AG20443 (cell line): Measurements from ENCODE around the gene CLTB.

Experiments
- DNase-seq: peaks from one replicate; pipeline ENCODE4 v3.0.0; 2012; ENCODE audit warnings: low spot score, mixed read lengths

Gene CLTB

GRCh38 chr5:176382721-176383120 is 33.6 kb downstream of the CLTB start:
- DNase-seq: no peak

DNA sequence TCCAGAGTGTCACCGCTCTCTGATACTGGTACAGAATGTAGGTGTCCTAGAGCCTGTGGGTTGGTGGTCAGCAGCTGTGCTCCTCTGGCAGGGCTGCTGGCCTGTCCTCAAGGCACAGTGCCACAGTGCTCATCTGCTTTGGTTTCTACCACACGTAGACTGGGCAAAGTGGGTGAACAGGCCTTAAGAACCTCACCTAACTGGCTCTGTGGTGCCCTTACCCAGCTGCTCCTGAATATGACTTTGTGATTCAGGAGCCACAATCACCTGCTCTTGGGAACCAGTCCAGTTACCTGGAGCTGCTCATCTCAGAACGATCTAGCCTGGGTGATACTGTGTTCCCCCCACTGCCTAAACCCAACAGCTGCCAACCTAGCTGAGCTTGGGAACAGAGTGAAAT is 34.4 kb downstream of the CLTB start:
- DNase-seq: no peak

DNA sequence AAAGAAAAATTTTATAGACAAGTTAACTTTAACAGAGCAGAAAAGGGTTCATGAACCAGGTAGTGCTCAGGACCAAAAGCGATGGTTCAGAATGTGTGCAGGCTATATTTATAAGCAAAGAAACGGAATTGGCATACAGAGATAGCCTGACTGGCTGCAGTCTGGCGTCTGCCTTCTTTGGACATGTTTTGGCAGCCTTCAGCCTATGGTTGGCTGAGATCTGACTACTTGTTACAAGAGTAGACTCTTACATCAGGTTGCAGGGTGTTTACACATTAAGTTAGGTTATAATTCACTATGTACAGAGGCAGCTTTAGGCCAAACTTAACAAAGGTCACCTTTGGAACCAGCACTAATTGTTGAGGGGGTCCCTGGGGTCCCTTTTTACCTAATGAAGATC is 34.9 kb downstream of the CLTB start:
- DNase-seq: no peak

DNA sequence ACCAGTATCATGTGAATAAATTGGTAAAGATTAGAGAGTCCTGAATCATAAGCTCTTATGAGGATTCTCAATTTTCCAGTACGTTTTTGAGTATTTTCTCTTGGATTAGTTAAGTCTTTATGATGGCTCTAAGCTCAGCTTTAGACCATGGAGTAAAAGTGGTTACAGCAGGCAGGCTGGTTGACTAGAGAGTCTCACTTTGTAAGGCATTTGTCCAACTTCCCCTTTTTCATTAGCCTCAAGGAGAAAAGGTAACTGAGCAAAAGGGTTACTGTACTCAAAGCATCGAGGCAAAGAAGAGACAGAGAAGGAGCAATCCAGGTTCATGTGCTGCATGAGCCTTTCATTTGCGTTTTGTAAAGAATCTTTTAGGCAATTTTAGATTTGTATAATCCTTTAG is 36.5 kb downstream of the CLTB start:
- DNase-seq: no peak

DNA sequence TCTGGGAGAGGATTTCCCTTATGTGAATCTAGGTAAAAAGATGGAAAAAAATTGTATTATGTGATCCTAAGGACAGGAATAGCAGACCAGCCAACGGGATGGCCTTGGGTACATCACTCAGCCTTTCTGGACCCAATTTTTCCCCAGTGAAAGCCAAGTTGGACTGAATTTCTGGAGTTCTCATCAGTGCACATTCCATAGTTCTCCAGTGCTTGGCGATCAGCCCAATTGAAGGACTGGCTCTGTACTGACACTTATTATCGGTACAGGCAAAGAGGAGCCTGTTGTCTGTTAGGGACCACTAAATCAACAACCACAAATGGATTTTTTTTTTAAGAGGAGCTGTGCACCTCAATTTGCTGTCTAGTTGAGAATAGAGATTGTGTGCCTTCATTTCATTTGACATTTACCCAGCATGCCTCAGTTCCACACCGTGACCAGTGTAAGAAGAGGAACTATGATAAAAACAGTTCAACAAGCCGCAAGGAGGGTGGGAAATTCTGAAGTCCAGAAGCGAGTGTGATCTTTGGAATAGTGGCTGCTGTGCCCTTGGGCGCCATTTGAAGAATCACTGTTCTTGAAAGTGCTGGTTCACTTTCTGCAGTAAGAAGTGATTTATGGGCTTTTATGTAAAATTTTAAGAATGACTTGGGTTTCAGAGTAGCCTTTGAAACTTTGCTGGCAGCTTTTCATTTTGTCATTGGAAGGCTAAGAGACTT is 43.1 kb downstream of the CLTB start:
- peak; percentile 26 for DNase-seq

DNA sequence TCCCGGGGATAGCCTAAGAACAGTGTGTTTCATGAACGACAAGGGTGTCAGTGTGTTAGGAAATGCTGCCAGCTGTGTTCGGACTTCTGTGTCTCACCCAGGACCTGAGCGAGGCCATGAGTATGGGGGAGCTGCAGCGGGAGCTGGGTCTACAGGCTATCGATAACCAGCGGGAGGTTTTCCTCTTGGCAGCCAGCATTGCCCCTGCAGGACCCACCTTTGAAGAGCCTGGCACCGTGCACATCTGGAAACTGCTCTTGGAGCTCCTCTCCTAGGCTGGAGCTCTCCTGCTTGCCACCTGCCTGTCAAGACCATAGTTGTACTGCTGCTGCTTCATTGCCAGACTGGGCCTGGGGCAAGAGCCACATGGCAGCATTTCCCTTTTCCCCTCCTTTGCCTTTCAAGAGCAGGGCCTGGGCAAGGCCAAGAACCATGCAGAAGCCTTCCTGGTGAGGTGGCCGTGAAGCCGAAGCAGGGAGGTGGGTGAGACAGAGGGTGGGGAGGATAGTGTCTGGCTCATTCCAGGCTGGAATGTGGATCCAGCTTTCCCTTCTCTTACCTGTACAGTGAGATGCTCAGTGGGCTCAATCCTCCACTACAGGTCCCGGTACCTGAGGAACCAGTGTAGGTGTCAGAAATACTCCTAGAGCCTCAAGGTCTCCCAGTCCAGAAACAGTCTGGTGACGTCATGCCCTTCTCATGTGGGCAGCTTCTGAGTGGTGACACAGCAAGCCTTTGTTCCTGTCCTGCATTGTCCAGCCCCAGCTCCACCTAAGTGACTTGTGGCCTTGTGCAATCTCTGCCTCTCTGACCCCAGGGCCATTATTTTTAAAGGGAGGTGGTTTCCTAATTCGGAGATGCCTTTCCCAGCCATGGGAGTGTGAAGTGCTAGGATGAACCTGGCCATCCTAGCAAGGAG is 44.5 kb downstream of the CLTB start:
- no peak for DNase-seq

DNA sequence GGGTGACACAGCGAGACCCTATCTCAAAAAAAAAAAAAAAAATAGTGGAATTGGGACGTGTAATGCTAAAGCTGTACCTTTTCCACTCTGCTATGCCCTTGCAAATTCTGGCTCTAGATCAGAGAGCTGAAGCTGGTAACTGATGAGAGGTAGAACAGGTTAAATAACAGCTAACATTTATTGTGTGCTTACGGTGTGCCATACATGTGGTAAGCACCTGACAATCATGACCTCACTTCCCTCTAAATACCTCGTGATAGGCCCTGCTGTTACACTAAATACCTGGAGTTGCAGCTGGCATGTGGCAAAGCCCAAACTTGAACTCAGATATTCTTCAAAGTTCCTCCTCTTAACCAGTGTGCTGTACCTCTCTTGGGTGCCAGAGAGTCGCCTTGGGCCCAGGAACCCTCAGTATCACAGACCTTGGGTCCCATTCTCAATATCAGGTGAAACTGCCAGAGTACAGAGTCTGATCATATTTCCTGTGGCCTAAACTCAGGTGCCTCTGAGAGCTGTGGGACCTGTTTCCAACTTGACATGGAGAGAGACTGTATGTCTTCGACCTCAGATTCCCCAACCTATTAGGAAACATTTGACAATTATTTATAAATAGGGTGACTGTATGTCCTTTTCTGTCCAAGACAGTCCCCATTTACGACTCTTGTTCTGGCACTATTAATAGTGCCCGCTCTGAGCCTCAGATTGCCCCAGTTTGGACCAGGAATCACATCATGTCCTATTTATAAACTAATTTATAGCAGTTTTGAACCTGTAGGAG is 46.2 kb downstream of the CLTB start:
- DNase-seq: no peak

- DNase-seq: no peak
Measured at GRCh38 chr5:176368726-176369125, 47.6 kb downstream of the CLTB start.

- DNase-seq: no peak
Measured at GRCh38 chr5:176366232-176366894, 50.0 kb downstream of the CLTB start.

DNA sequence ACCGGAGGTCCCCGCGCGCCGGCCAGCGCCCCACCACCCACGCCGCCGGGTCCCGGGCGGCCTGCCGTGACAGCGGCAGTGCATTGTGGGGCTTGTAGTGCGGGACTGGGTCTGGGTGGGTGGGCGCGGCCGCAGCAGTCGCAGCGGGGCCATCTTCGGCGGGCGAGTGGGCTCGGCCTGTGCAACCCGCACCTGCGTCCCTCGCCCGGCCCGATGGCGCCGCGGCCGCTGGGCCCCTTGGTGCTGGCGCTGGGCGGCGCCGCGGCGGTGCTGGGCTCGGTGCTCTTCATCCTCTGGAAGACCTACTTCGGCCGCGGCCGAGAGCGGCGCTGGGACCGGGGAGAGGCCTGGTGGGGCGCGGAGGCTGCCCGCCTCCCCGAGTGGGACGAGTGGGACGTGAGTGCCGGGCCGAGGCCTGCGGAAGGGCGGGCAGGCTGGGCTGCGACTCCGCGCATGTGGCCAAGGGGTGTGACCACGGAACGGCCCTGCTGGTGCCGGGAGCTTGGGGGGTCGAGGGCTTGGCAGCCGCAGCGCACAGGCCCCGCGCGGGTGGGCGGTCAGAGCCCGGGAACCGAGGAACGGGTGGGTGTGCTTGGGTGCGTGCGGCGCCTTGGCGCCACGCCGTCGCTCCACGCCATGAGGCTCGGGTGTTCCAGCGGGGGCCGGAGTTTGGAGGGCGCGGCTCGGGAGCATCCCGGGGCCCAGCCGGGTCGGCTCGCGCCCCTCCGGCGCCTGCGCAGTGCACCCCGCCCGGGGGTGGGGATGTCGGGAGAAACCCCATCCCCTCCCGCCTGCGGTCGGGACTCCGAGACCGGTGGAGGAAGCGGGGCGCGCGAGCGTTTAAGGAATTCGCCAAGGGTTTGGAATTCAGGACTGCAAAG is 50.7 kb downstream of the CLTB start, which contains the start of gene ARL10:
ARL10 (plus strand) TSS at position 137 of the 881 bp plus-strand sequence; CDS start at position 214, 77 bp downstream.
- peak; percentile 91 for DNase-seq

GRCh38 chr5:176364765-176365350 is 51.5 kb downstream of the CLTB start:
- no peak for DNase-seq

GRCh38 chr5:176362233-176362490 is 54.2 kb downstream of the CLTB start:
- no peak for DNase-seq

DNA sequence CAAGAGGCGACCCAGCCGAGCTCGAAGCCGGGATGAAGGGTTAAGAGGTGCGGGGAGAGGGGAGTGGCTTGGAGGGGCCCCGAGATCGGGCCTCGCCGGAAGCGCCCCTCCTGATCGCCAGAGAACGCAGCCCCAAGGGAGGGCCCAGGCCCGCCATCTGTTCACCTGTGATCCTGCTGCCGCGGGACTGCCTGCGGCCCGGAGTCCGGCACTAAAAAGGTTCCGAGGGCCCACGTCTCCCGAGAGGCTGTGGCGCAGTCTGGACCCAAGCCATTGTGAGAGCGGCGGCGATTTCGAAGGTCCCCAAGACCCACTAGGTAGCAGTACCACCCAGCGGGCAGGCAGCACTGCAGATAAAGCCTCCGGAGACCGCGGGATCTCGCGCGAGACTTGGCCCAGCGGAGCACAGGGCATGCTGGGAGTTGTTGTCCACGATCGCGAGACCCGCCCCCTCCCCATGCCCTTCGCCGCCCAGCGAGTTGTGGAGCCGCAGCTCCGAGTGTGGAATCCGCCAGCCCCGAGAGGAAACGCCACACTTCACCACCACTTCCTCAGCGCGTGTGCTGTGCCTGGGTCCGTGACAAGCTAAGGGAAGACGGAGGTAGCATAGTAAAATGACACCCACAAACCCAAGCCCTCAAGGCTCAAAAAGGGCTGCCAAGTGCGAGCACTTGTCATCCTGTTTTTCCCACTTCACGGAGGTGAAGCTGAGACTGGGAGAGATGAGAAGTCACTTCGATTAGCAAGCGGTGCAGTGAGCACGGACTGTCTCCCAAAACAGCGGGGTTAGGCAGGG is 54.7 kb downstream of the CLTB start, which contains the start of gene KIAA1191:
KIAA1191 (minus strand) TSS at position 328 of the 796 bp plus-strand sequence. CDS start 2,256 bp downstream, outside the sequence.
- peak; percentile 95 for DNase-seq

DNA sequence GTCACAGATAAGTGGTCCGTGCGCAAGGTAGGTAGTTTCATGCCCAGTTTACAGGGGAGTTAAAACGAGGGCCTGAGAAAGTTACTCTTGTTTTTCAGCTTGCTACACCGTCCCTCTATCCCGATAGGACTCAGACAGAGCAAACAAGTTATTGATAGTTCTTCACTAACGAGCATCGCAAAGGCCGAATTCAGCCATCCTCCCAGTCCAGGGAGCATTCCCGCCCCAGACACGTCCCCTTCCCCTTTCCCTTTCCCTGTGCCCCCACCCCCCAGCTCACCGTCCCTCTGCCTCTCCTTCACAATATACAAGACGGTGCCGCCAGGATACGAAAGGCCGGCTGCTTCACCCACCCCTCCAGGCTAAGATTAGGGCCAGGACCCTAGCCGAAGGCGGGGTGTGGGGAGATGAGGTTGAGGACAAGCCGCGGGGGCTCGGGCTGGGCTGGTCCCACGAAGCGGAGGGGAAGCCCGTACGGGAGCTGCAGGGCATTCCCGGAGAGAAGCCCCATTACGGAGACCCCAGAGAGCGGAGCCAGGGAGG is 55.4 kb downstream of the CLTB start:
- DNase-seq: no peak

DNA sequence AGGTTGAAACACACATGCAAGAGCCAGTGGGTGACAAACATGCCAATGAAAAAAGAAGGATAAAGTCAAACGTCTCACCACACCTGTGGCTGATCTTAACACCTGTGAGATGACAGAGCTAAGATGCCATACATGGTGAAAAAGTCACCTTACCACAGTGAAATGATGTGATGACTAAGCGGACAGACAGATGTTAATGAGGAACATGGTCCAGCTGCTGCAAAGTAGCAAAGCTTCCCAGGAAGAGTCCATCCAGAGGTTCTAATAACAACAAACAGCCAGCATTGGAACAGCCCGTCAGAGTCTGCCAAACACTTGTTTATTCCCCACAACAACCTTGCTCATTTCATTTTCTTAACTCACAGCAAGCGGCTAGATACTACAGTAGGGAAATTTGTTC is 56.7 kb downstream of the CLTB start:
- no peak for DNase-seq

- DNase-seq: no peak
Measured at GRCh38 chr5:176356179-176356566, 60.2 kb downstream of the CLTB start.

DNA sequence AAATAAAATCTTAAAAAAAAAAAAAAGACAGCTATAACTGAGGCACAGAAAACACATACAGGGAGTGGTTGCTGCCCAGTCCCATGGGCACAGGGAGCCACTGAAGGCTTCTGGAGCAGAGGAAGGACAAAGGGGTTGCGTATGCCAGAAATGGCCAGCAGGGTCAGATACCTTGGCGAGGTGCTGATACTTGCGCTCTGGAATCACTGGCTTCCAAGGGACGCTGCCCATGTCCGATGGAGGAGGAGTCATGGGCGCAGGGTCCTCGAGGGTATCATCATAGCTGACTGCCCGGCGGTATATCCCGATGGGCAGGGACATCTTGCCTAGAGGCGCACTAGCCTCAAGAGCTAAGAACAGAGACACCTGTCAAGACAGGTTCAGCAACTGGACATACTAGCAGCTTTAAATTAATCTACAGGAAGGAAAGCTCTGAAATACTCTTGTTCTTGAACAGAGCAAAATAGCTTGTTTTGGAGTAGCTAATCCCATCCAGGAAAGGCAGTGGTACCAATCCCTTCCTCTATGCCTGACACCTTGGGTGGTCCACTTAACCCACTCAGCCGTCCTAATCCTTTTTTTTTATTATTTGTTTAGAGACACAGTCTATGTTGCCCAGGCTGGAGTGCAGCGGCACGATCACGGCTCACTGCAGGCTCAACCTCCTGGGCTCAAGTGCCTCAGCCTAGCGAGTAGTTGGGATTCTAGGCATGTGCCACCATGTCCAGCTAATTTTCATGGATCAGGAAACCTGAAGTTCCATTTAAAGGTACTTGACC is 60.8 kb downstream of the CLTB start:
- no peak for DNase-seq

DNA sequence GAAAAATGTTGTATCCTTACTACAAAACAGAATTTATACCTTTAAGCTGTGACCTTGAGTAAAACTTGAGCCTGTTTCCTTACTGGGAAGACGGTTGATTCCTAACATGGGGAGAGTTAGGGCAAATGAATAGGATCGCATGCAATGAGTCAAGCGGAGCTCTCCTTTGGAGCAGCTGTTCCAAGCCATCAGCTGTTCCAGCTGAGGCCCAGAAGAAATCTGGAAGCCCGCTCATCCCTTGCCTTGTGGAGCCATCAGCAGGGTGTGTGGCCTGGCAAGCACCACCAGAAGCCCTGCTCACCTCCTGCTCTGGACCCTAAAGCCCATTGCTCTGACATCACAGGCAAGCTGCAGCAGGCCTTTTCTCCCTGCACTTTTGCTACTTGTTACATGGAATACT is 62.8 kb downstream of the CLTB start:
- DNase-seq: no peak
